Endothelial cell of umbilical vein (primary cell): Measurements from ENCODE around the gene EPHA5. TPM values are rescaled to one million over a fixed set of nuclear protein-coding genes. Genes with fewer than 3 reads are reported as not detected.

Experiments used
- BruUV-seq: library from RNA; stranded (reverse); fragments of 400-500 nt; replicated peaks from 2 replicates; lab custom pipeline; 2021; lab: Mats Ljungman, UMichigan
- CTCF ChIA-PET: fragments of 300-600, 350-600 bp; sonication (Branson Sonifier 250); formaldehyde crosslinking; loops from one replicate; lab custom pipeline; 2021; ENCODE audit warnings: antibody characterized with exemption, inconsistent platforms; lab: Charles Lee
- POLR2A ChIA-PET: fragments of 300-600, 350-600 bp; sonication (Branson Sonifier 250); formaldehyde crosslinking; loops from one replicate; lab custom pipeline; 2021; ENCODE audit warnings: antibody characterized with exemption, inconsistent platforms; lab: Charles Lee
- DNase-seq: peaks from one replicate; pipeline ENCODE4 v3.0.0-alpha.2; 2011; ENCODE audit warnings: low read depth, low spot score
- FAIRE-seq: peaks from 2 replicates; lab custom pipeline; 2011; peaks lifted over from hg19 to GRCh38; lab: Jason Lieb, UNC
- H2AFZ ChIP-seq: 2 replicates; pipeline ENCODE4 v1.6.0; 2012; ENCODE audit warnings: low read depth, low read length, control low read depth, inconsistent platforms
- H3K27ac ChIP-seq: 2 replicates; pipeline ENCODE4 v1.5.1; 2011; ENCODE audit warnings: low read depth, mild to moderate bottlenecking, control low read depth, low read length, moderate library complexity; ENCODE audit not compliant: insufficient read depth
- H3K27me3 ChIP-seq, 2 experiments: 2 replicates each; pipeline versions ENCODE4 v1.6.0 to v1.6.1; 2011; ENCODE audit warnings: low read length in 2 of 2, mixed read lengths in 1 of 2; ENCODE audit not compliant: control insufficient read depth in 2 of 2, insufficient read depth in 2 of 2
- H3K36me3 ChIP-seq, 2 experiments: 2 replicates in 1 of 2; 3 replicates in 1 of 2; pipeline ENCODE4 v1.5.1; 2011; ENCODE audit warnings: low read length in 2 of 2, mild to moderate bottlenecking in 1 of 2, moderate library complexity in 1 of 2; ENCODE audit not compliant: control insufficient read depth in 2 of 2, insufficient read depth in 2 of 2; ENCODE audit errors: extremely low read depth in 1 of 2
- H3K4me1 ChIP-seq: 3 replicates; pipeline ENCODE4 v1.5.1; 2011; ENCODE audit warnings: mild to moderate bottlenecking, low read length; ENCODE audit not compliant: control insufficient read depth, insufficient read depth; ENCODE audit errors: extremely low read depth
- H3K4me2 ChIP-seq: 2 replicates; pipeline ENCODE4 v1.6.1; 2011; ENCODE audit warnings: low read length, control low read depth, mixed read lengths; ENCODE audit not compliant: insufficient read depth
- H3K4me3 ChIP-seq, 3 experiments: fragments of 200-600 bp in 1 of 3; sonication (generic), shearing (Covaris generic) in 1 of 3; replicated peaks in 1 of 3; 2 replicates each; pipeline ENCODE4 v1.5.1; 2011 to 2016; ENCODE audit warnings: control low read depth in 3 of 3, low read length in 3 of 3, mild to moderate bottlenecking in 2 of 3, inconsistent platforms in 1 of 3, low read depth in 1 of 3, moderate library complexity in 1 of 3; ENCODE audit not compliant: insufficient read depth in 1 of 3
- H3K79me2 ChIP-seq: 2 replicates; pipeline ENCODE4 v1.6.0; 2012; ENCODE audit warnings: low read length, inconsistent platforms; ENCODE audit not compliant: control insufficient read depth, insufficient read depth
- H3K9ac ChIP-seq: replicated peaks from 2 replicates; pipeline ENCODE3; 2011; ENCODE audit warnings: low read length, control low read depth; ENCODE audit not compliant: insufficient read depth; ENCODE audit errors: extremely low read depth
- H3K9me1 ChIP-seq: replicated peaks from 3 replicates; pipeline ENCODE4 v1.6.0; 2011; ENCODE audit warnings: mild to moderate bottlenecking, low read length; ENCODE audit not compliant: control insufficient read depth, insufficient read depth; ENCODE audit errors: extremely low read depth
- H3K9me3 ChIP-seq: replicated peaks from 2 replicates; pipeline ENCODE4 v1.5.1; 2012; ENCODE audit warnings: low read length, inconsistent platforms; ENCODE audit not compliant: control insufficient read depth, insufficient read depth
- H4K20me1 ChIP-seq: replicated peaks from 2 replicates; pipeline ENCODE3; 2011; ENCODE audit warnings: mild to moderate bottlenecking, low read length; ENCODE audit not compliant: control insufficient read depth, insufficient read depth; ENCODE audit errors: extremely low read depth
- EZH2 ChIP-seq: IDR thresholded peaks from 2 replicates; pipeline ENCODE4 v1.6.1; 2012; ENCODE audit warnings: borderline replicate concordance, low read depth, mild to moderate bottlenecking, moderate library complexity, low read length, inconsistent platforms; ENCODE audit not compliant: severe bottlenecking
- FOS ChIP-seq: IDR thresholded peaks from 2 replicates; pipeline ENCODE4 v1.6.1; 2011; ENCODE audit warnings: mild to moderate bottlenecking, low read length, moderate library complexity, borderline replicate concordance; ENCODE audit not compliant: insufficient read depth
- GATA2 ChIP-seq: IDR thresholded peaks from 2 replicates; pipeline ENCODE4 v1.7.0; 2011; ENCODE audit warnings: low read depth, mild to moderate bottlenecking, moderate library complexity, mixed read lengths, low read length; ENCODE audit not compliant: insufficient read length, insufficient read depth
- JUN ChIP-seq: IDR thresholded peaks from 2 replicates; pipeline ENCODE4 v1.6.1; 2011; ENCODE audit warnings: borderline replicate concordance, low read depth; ENCODE audit not compliant: insufficient read length, insufficient read depth
- MYC ChIP-seq: IDR thresholded peaks from one replicate; pipeline ENCODE4 v1.6.1; 2011; ENCODE audit warnings: mild to moderate bottlenecking, low read depth, low read length
- POLR2A ChIP-seq: IDR thresholded peaks from 2 replicates; pipeline ENCODE4 v1.6.1; 2012; ENCODE audit warnings: low read depth, mild to moderate bottlenecking, control low read depth, low read length
- POLR2AphosphoS5 ChIP-seq: IDR thresholded peaks from 2 replicates; pipeline ENCODE4 v1.6.1; 2012; ENCODE audit warnings: low read depth, mild to moderate bottlenecking, control low read depth, low read length, moderate library complexity; ENCODE audit not compliant: insufficient read depth
- dilution Hi-C: fragments of 300-500 bp; cut with MboI; formaldehyde crosslinking; loops from one replicate; pipeline ENCODE4 v1.15.0; 2019; ENCODE audit warnings: low sequenced_read_pairs; ENCODE audit not compliant: extremely low pct_ligation_motif_present
- intact Hi-C: fragments of 100-400 bp; cut with micrococcal nuclease; formaldehyde crosslinking; loops from one replicate; pipeline ENCODE4 v1.10.0; 2022
- polyA plus RNA-seq, 4 experiments: library from polyadenylated mRNA; depleted of rRNA in 3 of 4; stranded (reverse) in 3 of 4; unstranded in 1 of 4; fragments of >200 nt; gene quantifications; 2 replicates each; pipeline versions ENCODE4 v1.2.1 to v1.2.3, GENCODE V29; 2011 to 2012; ENCODE audit warnings: missing spikeins in 1 of 4
- total RNA-seq: library from RNA; stranded (reverse); gene quantifications from 2 replicates; pipeline ENCODE4 v1.2.3, GENCODE V29; 2021
- TF ChIP-seq, protein P1 (sequence below), 2 donors: IDR thresholded peaks; 1 replicate in 1 of 2; 2 replicates in 1 of 2; pipeline ENCODE4 v1.5.1; 2011; ENCODE audit warnings: low read length in 2 of 2, mild to moderate bottlenecking in 2 of 2, moderate library complexity in 2 of 2, control low read depth in 1 of 2, inconsistent platforms in 1 of 2, low read depth in 1 of 2; ENCODE audit not compliant: insufficient read depth in 1 of 2; ENCODE audit errors: extremely low read depth in 1 of 2
- TF ChIP-seq, protein P2 (sequence below): IDR thresholded peaks from 2 replicates; pipeline ENCODE4 v1.6.1; 2011; ENCODE audit not compliant: insufficient read depth, insufficient read length

The EPHA5 gene
- total and polyA plus RNA-seq, 2 donors (not counting 3 experiments of a cell fraction or from before 2014, with no cell fraction given), result 0.31 to 0.39 TPM

- no peaks in the 10 kb centered on the region for H3K36me3 ChIP-seq
- H2AFZ ChIP-seq, result no peak overlapping the region
- ChIA-PET CTCF (interaction anchor here (1.0 kb wide), 1 partner anchor 10 kb away, joined by 4 read pairs; no protein-coding TSS in a partner anchor), POLR2A (no interaction called here)
- no peaks in the 10 kb centered on the region for H3K4me1 ChIP-seq
- FAIRE-seq (no peak), DNase-seq (no peak)
- TF ChIP-seq FOS (no peak), POLR2AphosphoS5 (no peak)
- TF ChIP-seq, protein P1, sequence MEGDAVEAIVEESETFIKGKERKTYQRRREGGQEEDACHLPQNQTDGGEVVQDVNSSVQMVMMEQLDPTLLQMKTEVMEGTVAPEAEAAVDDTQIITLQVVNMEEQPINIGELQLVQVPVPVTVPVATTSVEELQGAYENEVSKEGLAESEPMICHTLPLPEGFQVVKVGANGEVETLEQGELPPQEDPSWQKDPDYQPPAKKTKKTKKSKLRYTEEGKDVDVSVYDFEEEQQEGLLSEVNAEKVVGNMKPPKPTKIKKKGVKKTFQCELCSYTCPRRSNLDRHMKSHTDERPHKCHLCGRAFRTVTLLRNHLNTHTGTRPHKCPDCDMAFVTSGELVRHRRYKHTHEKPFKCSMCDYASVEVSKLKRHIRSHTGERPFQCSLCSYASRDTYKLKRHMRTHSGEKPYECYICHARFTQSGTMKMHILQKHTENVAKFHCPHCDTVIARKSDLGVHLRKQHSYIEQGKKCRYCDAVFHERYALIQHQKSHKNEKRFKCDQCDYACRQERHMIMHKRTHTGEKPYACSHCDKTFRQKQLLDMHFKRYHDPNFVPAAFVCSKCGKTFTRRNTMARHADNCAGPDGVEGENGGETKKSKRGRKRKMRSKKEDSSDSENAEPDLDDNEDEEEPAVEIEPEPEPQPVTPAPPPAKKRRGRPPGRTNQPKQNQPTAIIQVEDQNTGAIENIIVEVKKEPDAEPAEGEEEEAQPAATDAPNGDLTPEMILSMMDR (IDR thresholded peaks at IDR 0.05; ENCODE audit: extremely low read depth in 1 of 2, insufficient read depth in 1 of 2, low read depth in 1 of 2, low read length in 2 of 2), result no peak
- no peaks in the 10 kb centered on the region for H3K9me1 ChIP-seq
- no peaks in the 10 kb centered on the region for H3K9me3 ChIP-seq
- no peaks in the 10 kb centered on the region for H3K79me2 ChIP-seq
- H3K4me2 ChIP-seq, result no peak overlapping the region
- H3K27me3 ChIP-seq, result no peaks in the 10 kb centered on the region
- H3K4me3 ChIP-seq, result no peak overlapping the region
- intact Hi-C loops, result no loop called here
- H4K20me1 ChIP-seq, result no peaks in the 10 kb centered on the region
- dilution Hi-C loops, result no loop called here
- no peak overlapping the region for H3K9ac ChIP-seq
- no TSS peak for BruUV-seq
- no peak overlapping the region for H3K27ac ChIP-seq
These were observed 154.6 kb downstream of the EPHA5 start for GRCh38 chr4:65515646-65516045.

GRCh38 chr4:65510976-65511375 is 159.3 kb downstream of the EPHA5 start:
- FAIRE-seq (no peak), DNase-seq (no peak)
- ChIA-PET POLR2A (no interaction called here), CTCF (no interaction called here)
- no peak overlapping the region for H3K4me3 ChIP-seq
- no peaks in the 10 kb centered on the region for H3K36me3 ChIP-seq
- H3K4me1 ChIP-seq, result peaks cover 19% of the 10 kb centered on the region
- intact Hi-C loops (no loop called here), dilution Hi-C loops (no loop called here)
- no peak overlapping the region for H3K4me2 ChIP-seq
- no peaks in the 10 kb centered on the region for H4K20me1 ChIP-seq
- H3K27me3 ChIP-seq, result no peaks in the 10 kb centered on the region
- no peaks in the 10 kb centered on the region for H3K9me3 ChIP-seq
- H3K27ac ChIP-seq, result no peak overlapping the region
- TF ChIP-seq EZH2, result no peak
- TF ChIP-seq JUN, result no peak
- no peak for TF ChIP-seq POLR2AphosphoS5
- no peak for TF ChIP-seq MYC
- TF ChIP-seq, protein P2, sequence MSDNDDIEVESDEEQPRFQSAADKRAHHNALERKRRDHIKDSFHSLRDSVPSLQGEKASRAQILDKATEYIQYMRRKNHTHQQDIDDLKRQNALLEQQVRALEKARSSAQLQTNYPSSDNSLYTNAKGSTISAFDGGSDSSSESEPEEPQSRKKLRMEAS, result no peak
- TF ChIP-seq FOS, result no peak
- no peak for TF ChIP-seq GATA2
- TF ChIP-seq, protein P1 (IDR thresholded peaks at IDR 0.05; ENCODE audit: extremely low read depth in 1 of 2, insufficient read depth in 1 of 2, low read depth in 1 of 2, low read length in 2 of 2), result no peak
- TF ChIP-seq POLR2A, result no peak
- no peak overlapping the region for H3K9ac ChIP-seq
- BruUV-seq, result no TSS peak
- H3K9me1 ChIP-seq, result no peaks in the 10 kb centered on the region
- no peaks in the 10 kb centered on the region for H3K79me2 ChIP-seq
- H2AFZ ChIP-seq, result no peak overlapping the region
